ENCODE measurements around the gene KAZN.

KAZN gene

GRCh38 chr1:15070145-15070748, 471.8 kb downstream of the KAZN start:
- DNase-seq = no peak

- DNase-seq = no peak
Observed at GRCh38 chr1:15071936-15072335, 473.5 kb downstream of the KAZN start.

- DNase-seq = no peak
Observed at GRCh38 chr1:15073799-15074308, 475.4 kb downstream of the KAZN start.

- DNase-seq = no peak
Observed at GRCh38 chr1:15075175-15075574, 476.7 kb downstream of the KAZN start.

- no peak for DNase-seq
Observed at GRCh38 chr1:15075817-15076216, 477.3 kb downstream of the KAZN start.

GRCh38 chr1:15076807-15077206, 478.3 kb downstream of the KAZN start:
- no peak for DNase-seq

GRCh38 chr1:15077384-15077783, 478.9 kb downstream of the KAZN start:
- DNase-seq = no peak

GRCh38 chr1:15080328-15081007, 482.0 kb downstream of the KAZN start:
- no peak for DNase-seq

GRCh38 chr1:15081102-15081501, 482.6 kb downstream of the KAZN start:
- no peak for DNase-seq

GRCh38 chr1:15083578-15083977, 485.1 kb downstream of the KAZN start:
- DNase-seq = no peak

GRCh38 chr1:15088281-15088971, 489.9 kb downstream of the KAZN start:
- no peak for DNase-seq

GRCh38 chr1:15089258-15089992, 490.9 kb downstream of the KAZN start:
- DNase-seq = no peak

GRCh38 chr1:15090373-15090772, 491.9 kb downstream of the KAZN start:
- no peak for DNase-seq

GRCh38 chr1:15094056-15094455, 495.6 kb downstream of the KAZN start:
- DNase-seq = no peak

GRCh38 chr1:15094719-15095495, 496.4 kb downstream of the KAZN start:
- DNase-seq = no peak

GRCh38 chr1:15095496-15095875, 497.0 kb downstream of the KAZN start:
- no peak for DNase-seq

- no peak for DNase-seq
Observed at GRCh38 chr1:15096293-15096692, 497.8 kb downstream of the KAZN start.

GRCh38 chr1:15098176-15099125, 500.0 kb downstream of the KAZN start:
- no peak for DNase-seq

GRCh38 chr1:15099441-15100120, 501.1 kb downstream of the KAZN start:
- no peak for DNase-seq

GRCh38 chr1:15100121-15100879, 501.8 kb downstream of the KAZN start:
- DNase-seq = peak; percentile 40

All from CD4-positive, alpha-beta T cell treated with Interleukin-12 subunit alpha and Interleukin-12 subunit beta, for 1 hour (primary cell).